Measurements from ENCODE around the gene ZNF467.
A peak's percentile ranks its signal among the peaks of the same experiment; 100 is the strongest.

Gene ZNF467

GRCh38 chr7:149785402-149785801 is 12.0 kb upstream of the ZNF467 start:
- no peak for DNase-seq

DNA sequence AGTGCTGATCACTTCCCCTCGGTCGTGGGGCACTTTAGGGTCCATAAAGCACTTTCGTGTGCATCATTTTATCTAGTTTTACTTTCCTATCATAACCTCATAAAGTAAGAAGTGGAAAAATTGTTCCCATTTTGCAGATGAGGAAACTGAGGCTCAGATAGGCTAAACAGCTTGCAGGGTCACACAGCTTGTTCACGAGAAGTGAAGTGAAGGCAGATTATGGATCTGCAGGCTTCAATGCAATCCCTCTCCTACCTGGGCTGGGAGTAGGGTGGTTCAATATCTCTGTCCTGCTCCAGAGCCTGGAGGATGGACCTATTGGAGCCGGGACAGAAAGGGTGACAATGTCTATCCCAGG is 10.8 kb upstream of the ZNF467 start:
- no peak for DNase-seq

DNA sequence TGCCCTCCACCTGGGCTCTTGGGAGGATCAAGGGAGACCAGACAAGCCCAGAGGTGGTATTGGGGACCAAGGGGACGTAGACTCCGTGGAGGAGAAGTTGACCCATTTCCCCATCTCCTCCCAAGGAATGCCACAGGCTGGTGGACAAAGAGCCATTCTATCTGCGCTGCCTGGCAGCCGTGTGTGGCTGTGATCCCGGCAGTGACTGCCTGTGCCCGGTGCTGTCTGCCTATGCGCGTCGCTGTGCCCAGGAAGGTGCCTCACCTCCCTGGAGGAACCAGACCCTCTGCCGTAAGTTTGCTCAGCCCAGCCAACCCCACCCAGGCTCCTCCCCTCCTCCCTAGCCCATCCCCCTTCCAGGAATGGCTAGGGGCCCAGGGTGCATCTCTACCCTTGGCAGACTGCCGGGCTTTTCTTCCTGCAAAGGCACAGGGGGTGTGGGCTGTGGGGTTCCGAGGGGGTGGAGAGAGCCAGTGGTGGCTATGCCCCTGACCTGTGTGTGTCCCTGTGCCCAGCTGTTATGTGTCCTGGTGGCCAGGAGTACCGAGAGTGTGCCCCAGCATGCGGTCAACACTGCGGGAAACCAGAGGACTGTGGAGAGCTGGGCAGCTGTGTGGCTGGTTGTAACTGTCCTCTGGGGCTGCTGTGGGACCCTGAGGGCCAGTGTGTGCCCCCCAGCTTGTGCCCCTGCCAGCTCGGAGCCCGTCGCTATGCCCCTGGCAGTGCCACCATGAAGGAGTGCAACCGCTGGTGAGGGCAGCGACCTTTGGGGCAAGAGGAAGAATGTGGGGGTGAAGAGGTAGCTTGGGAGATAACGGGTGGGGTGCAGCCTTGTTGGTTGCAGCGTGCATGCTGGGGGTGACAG is 10.2 kb upstream of the ZNF467 start:
- no peak for DNase-seq

DNA sequence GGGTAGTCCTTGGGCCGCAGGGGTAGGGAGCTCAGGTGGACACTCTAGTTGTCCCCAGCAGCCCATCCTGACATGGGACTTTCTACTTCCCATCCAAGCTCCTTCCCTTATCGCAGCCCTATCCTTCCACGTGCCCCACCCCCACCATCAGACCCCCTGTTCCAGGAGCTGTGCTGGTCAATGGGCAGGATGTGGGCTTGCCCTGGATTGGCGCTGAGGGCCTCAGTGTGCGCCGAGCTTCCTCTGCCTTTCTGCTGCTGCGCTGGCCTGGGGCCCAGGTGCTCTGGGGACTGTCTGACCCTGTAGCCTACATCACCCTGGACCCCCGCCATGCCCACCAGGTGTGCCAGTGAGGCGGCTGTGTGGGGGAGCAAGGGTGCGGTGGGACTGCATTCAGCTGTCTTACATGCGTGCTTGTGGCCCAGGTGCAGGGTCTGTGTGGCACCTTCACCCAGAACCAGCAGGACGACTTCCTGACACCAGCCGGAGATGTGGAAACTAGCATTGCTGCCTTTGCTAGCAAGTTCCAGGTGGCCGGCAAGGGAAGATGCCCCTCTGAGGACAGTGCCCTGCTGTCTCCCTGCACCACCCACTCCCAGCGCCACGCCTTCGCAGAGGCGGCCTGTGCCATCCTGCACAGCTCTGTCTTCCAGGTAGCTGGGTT is 9.4 kb upstream of the ZNF467 start:
- DNase-seq: no peak

GRCh38 chr7:149781921-149782320 is 8.5 kb upstream of the ZNF467 start:
- DNase-seq: no peak

DNA sequence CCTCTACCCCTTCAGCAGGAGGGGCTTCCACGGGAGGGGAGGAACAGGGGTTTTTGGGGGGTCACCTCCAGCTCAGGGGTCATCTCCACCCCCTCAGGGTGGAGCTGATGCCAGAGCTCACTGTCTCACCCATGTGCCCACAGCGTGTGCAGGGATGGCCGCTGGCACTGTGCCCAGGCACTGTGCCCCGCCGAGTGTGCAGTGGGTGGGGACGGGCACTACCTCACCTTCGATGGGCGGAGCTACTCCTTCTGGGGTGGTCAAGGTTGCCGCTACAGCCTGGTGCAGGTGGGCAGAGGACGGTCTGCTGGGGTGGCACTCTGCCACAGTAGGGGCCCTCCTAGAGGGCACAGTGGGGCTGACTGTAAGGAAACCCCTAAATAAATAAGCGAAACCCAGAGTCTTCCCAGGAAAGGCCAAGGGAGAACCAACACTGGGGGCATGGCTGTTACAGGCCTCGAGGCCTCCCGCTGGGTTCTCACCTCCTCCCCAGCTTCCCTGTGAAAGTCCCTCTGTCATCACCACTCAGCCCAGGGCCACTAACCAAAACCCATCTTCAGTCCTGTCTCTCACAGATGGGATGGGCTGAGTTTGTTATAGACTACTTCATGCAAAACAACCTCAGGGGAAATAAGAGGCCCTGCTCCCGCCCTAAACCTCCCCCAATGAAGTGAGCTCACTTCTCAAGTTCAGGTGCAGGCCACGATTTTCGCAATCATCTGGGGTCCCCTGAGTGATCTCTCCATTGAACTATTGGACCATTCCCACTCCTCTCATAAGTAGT is 7.4 kb upstream of the ZNF467 start:
- DNase-seq: no peak

DNA sequence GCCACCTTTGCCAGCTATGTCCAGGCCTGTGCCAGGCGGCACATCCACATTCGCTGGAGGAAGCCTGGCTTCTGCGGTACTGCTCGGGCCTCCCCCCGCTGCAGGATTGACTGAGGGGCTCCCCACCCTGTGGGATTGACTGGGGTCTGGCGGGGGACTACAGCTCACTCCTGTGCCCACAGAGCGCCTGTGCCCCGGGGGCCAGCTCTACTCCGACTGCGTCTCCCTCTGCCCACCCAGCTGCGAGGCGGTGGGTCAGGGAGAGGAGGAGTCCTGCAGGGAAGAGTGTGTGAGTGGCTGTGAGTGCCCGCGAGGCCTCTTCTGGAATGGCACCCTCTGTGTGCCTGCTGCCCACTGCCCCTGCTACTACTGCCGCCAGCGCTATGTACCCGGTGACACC is 6.7 kb upstream of the ZNF467 start:
- DNase-seq: no peak

- DNase-seq: no peak
Measured at GRCh38 chr7:149779502-149779805, 6.1 kb upstream of the ZNF467 start.

DNA sequence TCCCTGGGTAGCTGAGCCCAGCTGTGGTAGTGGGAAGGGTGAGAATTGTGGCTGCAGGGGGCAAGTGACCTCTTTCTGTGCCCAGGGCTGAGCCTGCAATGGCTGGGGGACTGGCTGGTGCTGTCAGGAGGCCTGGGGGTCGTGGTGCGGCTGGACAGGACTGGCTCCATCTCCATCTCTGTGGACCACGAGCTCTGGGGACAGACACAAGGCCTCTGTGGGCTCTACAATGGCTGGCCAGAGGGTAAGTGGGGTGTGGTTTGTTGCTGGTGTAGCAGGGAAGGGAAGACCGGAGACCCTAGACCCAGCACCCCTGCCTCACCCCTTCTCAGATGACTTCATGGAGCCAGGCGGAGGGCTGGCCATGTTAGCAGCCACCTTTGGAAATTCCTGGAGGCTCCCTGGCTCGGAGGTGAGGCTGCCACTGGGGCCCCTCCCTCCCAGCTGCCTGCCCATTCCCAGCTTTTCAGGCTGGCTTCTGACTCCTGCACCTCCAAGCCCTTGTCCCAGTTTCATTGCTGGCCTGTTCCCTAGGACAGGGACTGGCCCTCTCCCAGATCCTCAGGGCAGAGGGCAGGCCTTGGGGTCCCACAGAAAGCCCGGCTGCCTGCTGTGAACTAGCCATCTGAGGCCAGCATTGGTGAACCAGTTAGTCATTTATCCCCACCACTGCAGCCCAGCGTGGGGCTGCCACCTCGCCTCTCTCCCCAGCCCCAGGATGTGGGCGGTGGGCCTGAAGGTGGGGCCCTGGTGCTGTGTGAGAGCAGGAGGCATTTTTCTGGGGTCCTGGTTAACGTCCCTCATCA is 5.5 kb upstream of the ZNF467 start:
- no peak for DNase-seq

DNA sequence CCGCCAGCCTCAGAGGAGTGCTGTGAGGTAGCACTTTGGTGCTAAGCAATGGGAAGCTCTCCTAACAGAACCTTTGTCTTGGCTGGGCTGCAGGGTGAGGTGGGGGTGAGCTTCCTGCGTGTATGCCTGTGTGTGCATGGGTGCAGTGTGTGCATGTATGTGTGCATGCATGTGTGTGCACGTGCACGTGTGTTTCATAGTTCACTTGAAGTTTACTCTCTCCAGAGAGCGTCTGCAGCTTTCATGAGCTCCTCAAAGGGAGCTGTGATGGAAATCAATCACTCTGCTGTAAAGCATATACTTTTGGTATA is 4.9 kb upstream of the ZNF467 start:
- no peak for DNase-seq

- DNase-seq: no peak
Measured at GRCh38 chr7:149777551-149778326, 4.4 kb upstream of the ZNF467 start.

DNA sequence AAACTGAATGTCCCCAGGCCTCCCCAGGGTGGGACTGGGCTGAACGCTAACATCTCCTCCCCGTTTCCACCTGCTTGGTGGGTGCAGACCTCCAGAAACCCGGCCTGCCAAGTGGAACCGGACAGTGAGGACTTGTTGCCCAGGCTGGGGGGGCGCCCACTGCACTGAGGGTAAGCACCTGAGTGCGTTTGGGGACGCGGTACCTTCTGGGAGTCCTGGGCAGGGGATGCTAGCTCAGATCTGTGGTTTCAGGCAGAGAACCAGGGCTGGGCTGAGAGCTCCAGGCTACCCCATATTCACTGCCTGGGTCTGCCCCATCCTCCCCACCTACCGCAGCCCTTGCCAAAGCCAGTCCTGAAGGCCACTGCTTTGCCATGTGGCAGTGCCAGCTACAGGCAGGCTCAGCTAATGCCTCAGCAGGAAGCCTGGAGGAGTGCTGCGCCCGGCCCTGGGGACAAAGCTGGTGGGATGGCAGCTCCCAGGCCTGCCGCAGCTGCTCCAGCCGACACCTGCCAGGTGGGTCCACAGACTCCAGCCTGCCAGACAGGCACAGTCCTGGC is 3.5 kb upstream of the ZNF467 start:
- no peak for DNase-seq

DNA sequence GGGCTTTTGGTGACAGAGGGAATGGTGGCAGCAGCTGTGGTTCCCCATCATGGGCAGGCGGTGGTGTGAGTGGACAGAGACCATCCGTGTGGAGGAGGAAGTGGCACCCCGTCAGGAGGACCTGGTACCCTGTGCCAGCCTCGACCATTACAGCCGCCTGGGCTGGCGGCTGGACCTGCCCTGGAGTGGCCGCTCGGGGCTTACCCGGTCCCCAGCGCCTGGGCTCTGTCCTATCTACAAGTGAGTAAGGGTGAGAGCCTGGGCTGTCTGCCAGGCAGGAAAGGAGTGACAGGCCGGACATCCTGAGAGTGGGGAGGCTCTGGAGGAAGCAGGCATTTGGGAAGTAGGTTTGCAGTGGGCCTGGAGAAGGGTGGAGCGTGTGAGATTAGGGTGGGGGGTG is 2.9 kb upstream of the ZNF467 start:
- DNase-seq: peak in 1 of 2 donors; percentile 32

GRCh38 chr7:149775176-149775556 is 1.8 kb upstream of the ZNF467 start:
- DNase-seq: no peak

- no peak for DNase-seq
Measured at GRCh38 chr7:149774237-149775175, 1.1 kb upstream of the ZNF467 start.

GRCh38 chr7:149772956-149773434 is 393 bp downstream of the ZNF467 start:
- no peak for DNase-seq

- peak in 1 of 2 donors; percentile 53 for DNase-seq
Measured at GRCh38 chr7:149772241-149772955, 990 bp downstream of the ZNF467 start.

DNA sequence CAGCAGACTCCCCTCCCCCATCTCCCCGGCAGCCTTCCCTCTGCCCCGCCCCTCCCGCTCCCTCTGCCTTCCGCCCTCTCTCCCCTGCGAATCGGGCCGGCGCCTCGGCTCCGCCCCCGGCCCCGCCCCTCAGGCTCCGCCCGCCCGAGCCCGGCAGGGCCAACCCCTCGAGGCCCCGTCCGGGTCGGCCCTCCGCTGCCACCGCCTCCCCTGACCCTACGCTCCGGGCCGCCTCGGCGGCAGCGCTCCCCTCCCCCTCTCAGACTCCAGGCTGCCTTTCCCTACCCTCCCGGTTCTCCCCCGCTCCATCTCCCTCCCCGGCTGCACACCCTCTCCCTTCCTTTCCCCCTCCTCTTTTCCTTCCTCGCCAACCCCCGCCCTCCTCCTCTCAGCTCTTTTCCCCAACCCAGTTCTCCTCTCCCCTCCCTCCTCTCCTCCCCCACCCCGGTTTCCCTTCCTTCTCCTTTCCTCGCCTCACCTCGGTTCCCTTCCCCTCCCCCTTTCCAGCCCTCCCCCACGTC is 1.6 kb downstream of the ZNF467 start:
- peak; percentile 62 to 86 for DNase-seq

DNA sequence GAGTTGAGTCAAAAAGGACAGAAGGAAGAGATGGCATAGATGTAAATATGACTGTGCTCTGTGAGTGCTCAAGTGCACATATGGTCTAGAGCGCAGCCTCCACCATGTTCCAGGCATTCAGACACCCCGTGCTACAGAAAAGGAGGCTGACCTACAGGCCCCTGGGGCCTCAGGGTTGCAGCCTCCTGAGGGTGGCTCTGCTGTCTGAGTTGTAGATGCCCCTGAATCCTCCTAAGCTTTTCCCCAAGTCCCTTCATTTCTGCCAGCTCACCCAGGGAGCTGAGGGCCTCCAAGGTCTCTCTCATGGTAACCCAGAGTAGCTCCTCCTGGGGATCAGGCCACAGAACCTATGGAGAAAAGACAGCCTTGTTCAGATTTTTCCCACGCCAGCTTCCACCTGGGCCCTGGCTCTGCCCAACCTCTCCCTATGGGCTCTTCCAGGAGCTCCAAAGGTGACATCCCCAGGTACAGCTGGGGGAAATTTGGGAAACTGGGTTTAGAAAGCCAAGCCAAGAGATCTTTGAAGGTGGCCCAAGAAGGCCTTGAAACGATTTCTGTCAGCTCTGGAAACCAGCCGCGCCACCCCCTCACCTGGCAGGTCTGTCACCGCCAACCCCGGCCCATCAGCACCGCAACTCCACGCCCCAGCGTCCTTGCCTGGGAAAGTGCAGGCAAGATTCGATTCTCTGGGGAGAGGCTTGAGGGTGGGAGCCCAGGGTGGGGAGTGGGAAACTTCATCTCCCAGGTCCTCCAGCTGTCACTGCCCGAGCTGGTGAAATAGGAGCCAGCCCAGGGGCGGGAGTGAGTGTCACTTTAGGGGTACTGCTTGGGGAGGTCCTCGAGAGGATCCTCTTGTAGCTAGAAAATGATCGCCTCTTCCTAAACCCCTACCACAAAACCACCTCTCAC is 2.4 kb downstream of the ZNF467 start:
- no peak for DNase-seq
